Neural cell (in vitro differentiated cells): ENCODE data around the gene FRMD4A. TPM values are rescaled to one million over a fixed set of nuclear protein-coding genes. Genes with fewer than 3 reads are reported as not detected.

Experiments
- H2AFZ ChIP-seq: fragments of 200-600, 300-800 bp; sonication (generic), shearing (Covaris generic); 2 replicates; pipeline ENCODE4 v1.6.0; 2014; ENCODE audit warnings: low read depth, mild to moderate bottlenecking, antibody characterized with exemption, low read length, moderate library complexity
- H3F3A ChIP-seq: fragments of 200-600 bp; shearing (Covaris generic); 2 replicates; pipeline ENCODE4 v1.6.1; 2016; ENCODE audit warnings: mild to moderate bottlenecking, moderate library complexity, mixed read lengths, antibody characterized with exemption, low read length; ENCODE audit not compliant: insufficient read depth, poor library complexity, severe bottlenecking
- H3K27ac ChIP-seq: fragments of 200-600, 300-800 bp; sonication (generic), shearing (Covaris generic); 2 replicates; pipeline ENCODE4 v1.5.1; 2014; ENCODE audit warnings: mild to moderate bottlenecking, low read length, moderate library complexity
- H3K27me3 ChIP-seq: fragments of 300-800, 200-600 bp; sonication (generic), shearing (Covaris generic); 2 replicates; pipeline ENCODE4 v1.6.0; 2014; ENCODE audit warnings: mild to moderate bottlenecking, low read depth, low read length, moderate library complexity; ENCODE audit not compliant: insufficient read depth
- H3K36me3 ChIP-seq: fragments of 300-800, 200-600 bp; sonication (generic), shearing (Covaris generic); 2 replicates; pipeline ENCODE4 v1.5.1; 2014; ENCODE audit warnings: mild to moderate bottlenecking, antibody characterized with exemption, low read length, moderate library complexity; ENCODE audit not compliant: insufficient read depth
- H3K4me2 ChIP-seq: fragments of 300-800, 200-600 bp; sonication (generic), shearing (Covaris generic); 2 replicates; pipeline ENCODE4 v1.6.0; 2014; ENCODE audit warnings: mild to moderate bottlenecking, low read length
- H3K4me3 ChIP-seq: fragments of 300-800, 200-600 bp; sonication (generic), shearing (Covaris generic); 2 replicates; pipeline ENCODE4 v1.5.1; 2014; ENCODE audit warnings: mild to moderate bottlenecking, low read length, moderate library complexity
- H3K79me2 ChIP-seq: fragments of 200-600 bp; shearing (Covaris generic); replicated peaks from 2 replicates; pipeline ENCODE4 v1.6.0; 2014; ENCODE audit warnings: mild to moderate bottlenecking, low read length, moderate library complexity; ENCODE audit not compliant: insufficient read depth
- H3K9ac ChIP-seq: fragments of 300-800, 200-600 bp; sonication (generic), shearing (Covaris generic); 2 replicates; pipeline ENCODE4 v1.6.1; 2016; ENCODE audit warnings: mild to moderate bottlenecking, low read length, mixed read lengths
- H3K9me2 ChIP-seq: fragments of 200-600 bp; shearing (Covaris generic); 2 replicates; pipeline ENCODE4 v1.6.1; 2016; ENCODE audit warnings: mild to moderate bottlenecking, low read length, mixed read lengths; ENCODE audit not compliant: insufficient read depth
- H3K9me3 ChIP-seq: fragments of 200-600, 300-800 bp; sonication (generic), shearing (Covaris generic); 2 replicates; pipeline ENCODE4 v1.6.1; 2016; ENCODE audit warnings: mild to moderate bottlenecking, mixed run types, low read length, moderate library complexity, mixed read lengths
- H4K20me1 ChIP-seq: fragments of 200-600 bp; shearing (Covaris generic); 2 replicates; pipeline ENCODE4 v1.6.1; 2016; ENCODE audit warnings: mild to moderate bottlenecking, mixed run types; ENCODE audit not compliant: insufficient read depth
- EP300 ChIP-seq: fragments of 450-650 bp; conservative IDR thresholded peaks from 2 replicates; pipeline ENCODE4 v1.6.1; 2014; ENCODE audit warnings: antibody characterized with exemption, mild to moderate bottlenecking, moderate library complexity; ENCODE audit not compliant: poor library complexity, severe bottlenecking
- EZH2 ChIP-seq: fragments of 200-600, 300-800 bp; shearing (Covaris generic), sonication (generic); IDR thresholded peaks from 2 replicates; pipeline ENCODE4 v1.6.1; 2014; ENCODE audit warnings: antibody characterized with exemption, low read length, borderline replicate concordance, mild to moderate bottlenecking; ENCODE audit not compliant: insufficient read depth, poor library complexity, severe bottlenecking
- MXI1 ChIP-seq: fragments of 450-650 bp; conservative IDR thresholded peaks from 2 replicates; pipeline ENCODE4 v1.6.1; 2014; ENCODE audit warnings: antibody characterized with exemption, mild to moderate bottlenecking; ENCODE audit not compliant: poor library complexity, severe bottlenecking
- POLR2AphosphoS5 ChIP-seq: IDR thresholded peaks from 2 replicates; pipeline ENCODE4 v1.6.1; 2012
- RAD21 ChIP-seq: fragments of 450-650 bp; conservative IDR thresholded peaks from 2 replicates; pipeline ENCODE4 v1.6.1; 2014; ENCODE audit warnings: antibody characterized with exemption, mild to moderate bottlenecking, moderate library complexity
- REST ChIP-seq: IDR thresholded peaks from 2 replicates; pipeline ENCODE4 v1.6.1; 2012; ENCODE audit warnings: borderline replicate concordance
- SMC3 ChIP-seq: fragments of 450-650 bp; conservative IDR thresholded peaks from 2 replicates; pipeline ENCODE4 v1.6.1; 2014; ENCODE audit warnings: antibody characterized with exemption, mild to moderate bottlenecking, moderate library complexity; ENCODE audit not compliant: poor library complexity
- TAF1 ChIP-seq: IDR thresholded peaks from 2 replicates; pipeline ENCODE4 v1.6.1; 2012; ENCODE audit warnings: low read depth
- polyA plus RNA-seq: library from polyadenylated mRNA; depleted of rRNA; stranded (reverse); fragments of >200 nt; gene quantifications from 2 replicates; pipeline ENCODE4 v1.2.3, GENCODE V29; 2014
- TF ChIP-seq, protein P1 (sequence below): fragments of 450-650 bp; IDR thresholded peaks from 2 replicates; pipeline ENCODE4 v1.5.1; 2014; ENCODE audit warnings: antibody characterized with exemption, mild to moderate bottlenecking, moderate library complexity; ENCODE audit not compliant: poor library complexity, severe bottlenecking

FRMD4A gene
- polyA plus RNA-seq, 1 donor from 2014 or later = 36.5 TPM

- no peaks in the 10 kb centered on the region for H3K27me3 ChIP-seq
- no peaks in the 10 kb centered on the region for H3K36me3 ChIP-seq
- H4K20me1 ChIP-seq = no peaks in the 10 kb centered on the region
- TF ChIP-seq POLR2AphosphoS5 (no peak), EZH2 (no peak), EP300 (no peak), SMC3 (no peak), TAF1 (no peak), MXI1 (no peak), REST (no peak), RAD21 (no peak)
- TF ChIP-seq, protein P1, sequence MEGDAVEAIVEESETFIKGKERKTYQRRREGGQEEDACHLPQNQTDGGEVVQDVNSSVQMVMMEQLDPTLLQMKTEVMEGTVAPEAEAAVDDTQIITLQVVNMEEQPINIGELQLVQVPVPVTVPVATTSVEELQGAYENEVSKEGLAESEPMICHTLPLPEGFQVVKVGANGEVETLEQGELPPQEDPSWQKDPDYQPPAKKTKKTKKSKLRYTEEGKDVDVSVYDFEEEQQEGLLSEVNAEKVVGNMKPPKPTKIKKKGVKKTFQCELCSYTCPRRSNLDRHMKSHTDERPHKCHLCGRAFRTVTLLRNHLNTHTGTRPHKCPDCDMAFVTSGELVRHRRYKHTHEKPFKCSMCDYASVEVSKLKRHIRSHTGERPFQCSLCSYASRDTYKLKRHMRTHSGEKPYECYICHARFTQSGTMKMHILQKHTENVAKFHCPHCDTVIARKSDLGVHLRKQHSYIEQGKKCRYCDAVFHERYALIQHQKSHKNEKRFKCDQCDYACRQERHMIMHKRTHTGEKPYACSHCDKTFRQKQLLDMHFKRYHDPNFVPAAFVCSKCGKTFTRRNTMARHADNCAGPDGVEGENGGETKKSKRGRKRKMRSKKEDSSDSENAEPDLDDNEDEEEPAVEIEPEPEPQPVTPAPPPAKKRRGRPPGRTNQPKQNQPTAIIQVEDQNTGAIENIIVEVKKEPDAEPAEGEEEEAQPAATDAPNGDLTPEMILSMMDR = no peak
- no peaks in the 10 kb centered on the region for H3K9me2 ChIP-seq
- H3K27ac ChIP-seq = no peak overlapping the region
- H3F3A ChIP-seq = no peaks in the 10 kb centered on the region
- no peak overlapping the region for H2AFZ ChIP-seq
- H3K79me2 ChIP-seq = no peaks in the 10 kb centered on the region
- H3K9me3 ChIP-seq = no peaks in the 10 kb centered on the region
- no peak overlapping the region for H3K4me2 ChIP-seq
- no peak overlapping the region for H3K9ac ChIP-seq
- H3K4me3 ChIP-seq = no peak overlapping the region
Observed at GRCh38 chr10:14243221-14243620, 87.5 kb downstream of the FRMD4A start.

DNA sequence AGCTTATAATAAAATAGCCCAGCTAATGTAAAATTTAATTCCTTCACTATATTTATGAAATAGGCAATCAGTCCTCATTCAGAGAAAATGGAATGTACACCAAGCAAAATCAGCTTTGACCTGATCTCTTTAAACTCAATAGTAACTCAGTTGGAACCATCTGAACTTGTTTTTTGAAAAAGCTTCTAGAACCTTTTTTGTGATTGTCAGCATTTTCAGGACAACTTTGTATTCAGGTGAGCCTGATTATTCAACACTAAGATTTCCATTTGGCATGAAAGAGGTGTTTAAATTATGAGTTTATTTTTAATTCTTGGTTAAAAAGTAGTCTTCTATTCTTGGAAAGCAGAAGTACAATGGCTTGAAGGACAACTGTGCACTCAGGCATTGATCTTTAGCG, 89.5 kb downstream of the FRMD4A start:
- Histone ChIP-seq H3K9me3 (no peaks in the 10 kb centered on the region), H3K4me3 (peak overlapping the region; percentile 60), H3K27me3 (no peaks in the 10 kb centered on the region), H3F3A (no peaks in the 10 kb centered on the region), H3K36me3 (no peaks in the 10 kb centered on the region), H3K9ac (peak overlapping the region; percentile 55), H3K27ac (peak overlapping the region; percentile 91), H3K9me2 (no peaks in the 10 kb centered on the region), H4K20me1 (no peaks in the 10 kb centered on the region), H3K79me2 (no peaks in the 10 kb centered on the region), H3K4me2 (peak overlapping the region; percentile 72), H2AFZ (no peak overlapping the region)
- TF ChIP-seq REST (no peak), MXI1 (no peak), SMC3 (no peak), POLR2AphosphoS5 (no peak), TAF1 (no peak), EZH2 (no peak), EP300 (no peak), RAD21 (no peak)
- TF ChIP-seq, protein P1 = no peak
